Epithelial cell of proximal tubule (primary cell): ENCODE data around the gene PINLYP. TPM values are rescaled to one million over a fixed set of nuclear protein-coding genes. Genes with fewer than 3 reads are reported as not detected.

Source experiments
- DNase-seq: peaks from one replicate; pipeline ENCODE4 v3.0.0-alpha.2; 2011; ENCODE audit warnings: low read depth
- H3K4me3 ChIP-seq: 2 replicates; pipeline ENCODE4 v1.5.1; 2011; ENCODE audit warnings: low read depth, mild to moderate bottlenecking, low read length
- total RNA-seq: library from RNA; depleted of rRNA; stranded (reverse); fragments of >200 nt; gene quantifications from 2 replicates; pipeline ENCODE4 v1.2.3, GENCODE V29; 2015
- TF ChIP-seq, protein P1 (sequence below): conservative IDR thresholded peaks from 2 replicates; pipeline ENCODE4 v1.5.1; 2012; ENCODE audit warnings: low read depth, mild to moderate bottlenecking, low read length

The PINLYP gene
- total RNA-seq, 1 donor from 2014 or later: 2.3 TPM

DNA sequence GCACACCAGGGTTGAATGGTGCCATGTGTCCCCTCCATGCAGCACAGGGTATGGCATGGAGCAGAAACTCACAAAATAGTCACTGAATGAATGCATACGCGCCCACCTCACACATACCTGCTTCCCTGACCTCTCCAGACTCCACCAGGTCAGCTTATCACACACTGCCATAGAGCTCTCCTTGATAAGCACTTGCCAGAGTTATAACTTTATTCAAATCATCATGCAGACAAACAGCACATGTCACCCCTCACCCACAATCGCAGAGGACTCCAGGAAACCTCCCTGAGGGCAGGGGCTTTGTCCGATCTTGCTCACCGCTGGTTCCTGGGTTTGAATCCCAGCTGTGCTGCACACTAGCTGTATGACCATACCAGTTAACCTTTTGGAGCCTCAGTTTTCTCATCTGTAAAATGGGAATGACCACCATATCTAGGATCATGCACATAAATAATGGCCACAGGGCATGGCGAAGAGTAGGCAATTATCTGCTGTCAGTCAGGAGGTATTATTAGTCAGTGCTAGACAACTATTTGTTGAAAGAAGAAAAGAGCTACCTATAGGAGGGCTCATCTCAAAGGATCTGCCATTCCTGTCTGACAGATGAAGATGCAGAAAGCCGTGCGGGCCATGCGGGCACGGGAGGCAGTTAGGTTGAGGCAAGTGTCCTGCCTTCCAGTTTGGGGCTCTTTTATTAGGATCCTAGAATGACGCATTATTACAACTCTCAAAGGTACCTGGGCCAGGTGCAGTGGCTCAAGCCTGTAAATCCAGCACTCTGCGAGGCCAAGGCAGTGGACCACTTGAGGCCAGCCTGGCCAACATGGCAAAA is 14.2 kb upstream of the PINLYP start:
- TF ChIP-seq, protein P1, sequence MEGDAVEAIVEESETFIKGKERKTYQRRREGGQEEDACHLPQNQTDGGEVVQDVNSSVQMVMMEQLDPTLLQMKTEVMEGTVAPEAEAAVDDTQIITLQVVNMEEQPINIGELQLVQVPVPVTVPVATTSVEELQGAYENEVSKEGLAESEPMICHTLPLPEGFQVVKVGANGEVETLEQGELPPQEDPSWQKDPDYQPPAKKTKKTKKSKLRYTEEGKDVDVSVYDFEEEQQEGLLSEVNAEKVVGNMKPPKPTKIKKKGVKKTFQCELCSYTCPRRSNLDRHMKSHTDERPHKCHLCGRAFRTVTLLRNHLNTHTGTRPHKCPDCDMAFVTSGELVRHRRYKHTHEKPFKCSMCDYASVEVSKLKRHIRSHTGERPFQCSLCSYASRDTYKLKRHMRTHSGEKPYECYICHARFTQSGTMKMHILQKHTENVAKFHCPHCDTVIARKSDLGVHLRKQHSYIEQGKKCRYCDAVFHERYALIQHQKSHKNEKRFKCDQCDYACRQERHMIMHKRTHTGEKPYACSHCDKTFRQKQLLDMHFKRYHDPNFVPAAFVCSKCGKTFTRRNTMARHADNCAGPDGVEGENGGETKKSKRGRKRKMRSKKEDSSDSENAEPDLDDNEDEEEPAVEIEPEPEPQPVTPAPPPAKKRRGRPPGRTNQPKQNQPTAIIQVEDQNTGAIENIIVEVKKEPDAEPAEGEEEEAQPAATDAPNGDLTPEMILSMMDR: no peak
- no peak for DNase-seq
- no peak overlapping the region for H3K4me3 ChIP-seq

DNA sequence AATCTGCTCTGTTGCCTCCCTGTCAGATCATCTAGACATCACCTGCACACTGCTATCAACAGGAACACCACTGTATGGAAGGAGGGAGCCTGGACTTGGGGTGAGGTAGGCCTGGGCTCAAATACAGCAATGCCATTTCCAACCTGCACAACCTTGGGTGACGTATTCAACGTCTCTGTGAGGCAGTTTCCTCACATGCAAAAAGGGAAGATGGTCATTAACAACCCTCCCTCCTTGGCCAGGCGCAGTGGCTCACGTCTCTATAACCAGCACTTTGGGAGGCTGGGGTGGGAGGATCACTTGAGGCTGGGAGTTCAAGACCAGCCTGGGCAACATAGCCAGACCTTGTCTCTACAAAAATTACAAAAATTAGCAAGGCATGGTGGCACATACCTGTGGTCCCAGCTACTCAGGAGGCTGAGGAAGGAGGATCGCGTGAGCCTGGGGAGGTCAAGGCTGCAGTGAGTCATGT is 13.3 kb upstream of the PINLYP start:
- TF ChIP-seq, protein P1: no peak
- no peak overlapping the region for H3K4me3 ChIP-seq
- no peak for DNase-seq

DNA sequence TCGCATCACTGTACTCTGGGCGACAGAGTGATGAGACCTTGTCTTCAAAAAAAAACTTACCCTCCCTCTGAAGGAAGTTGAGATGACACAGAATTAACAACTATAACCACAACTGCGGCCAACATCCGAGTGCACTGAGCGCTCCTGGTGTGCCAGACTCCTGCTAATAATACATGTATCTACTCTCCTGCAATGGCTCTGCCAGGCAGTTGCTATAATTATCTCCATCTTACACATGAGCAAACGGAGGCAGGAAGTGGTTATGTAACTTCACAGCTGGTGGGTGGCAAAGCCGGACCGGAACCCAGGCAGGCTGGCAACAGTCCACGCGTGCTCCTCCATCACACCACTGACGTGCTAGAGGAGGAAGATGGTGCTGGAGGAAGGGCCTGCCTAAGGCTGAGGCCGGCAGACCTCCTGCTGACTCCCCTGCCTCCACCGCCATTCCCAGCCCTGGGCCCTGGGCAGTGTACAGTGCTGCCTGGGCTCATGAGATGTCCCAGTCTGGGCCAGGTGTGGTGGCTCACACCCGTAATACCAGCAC is 12.8 kb upstream of the PINLYP start:
- no peak overlapping the region for H3K4me3 ChIP-seq
- DNase-seq: no peak
- TF ChIP-seq, protein P1: no peak

DNA sequence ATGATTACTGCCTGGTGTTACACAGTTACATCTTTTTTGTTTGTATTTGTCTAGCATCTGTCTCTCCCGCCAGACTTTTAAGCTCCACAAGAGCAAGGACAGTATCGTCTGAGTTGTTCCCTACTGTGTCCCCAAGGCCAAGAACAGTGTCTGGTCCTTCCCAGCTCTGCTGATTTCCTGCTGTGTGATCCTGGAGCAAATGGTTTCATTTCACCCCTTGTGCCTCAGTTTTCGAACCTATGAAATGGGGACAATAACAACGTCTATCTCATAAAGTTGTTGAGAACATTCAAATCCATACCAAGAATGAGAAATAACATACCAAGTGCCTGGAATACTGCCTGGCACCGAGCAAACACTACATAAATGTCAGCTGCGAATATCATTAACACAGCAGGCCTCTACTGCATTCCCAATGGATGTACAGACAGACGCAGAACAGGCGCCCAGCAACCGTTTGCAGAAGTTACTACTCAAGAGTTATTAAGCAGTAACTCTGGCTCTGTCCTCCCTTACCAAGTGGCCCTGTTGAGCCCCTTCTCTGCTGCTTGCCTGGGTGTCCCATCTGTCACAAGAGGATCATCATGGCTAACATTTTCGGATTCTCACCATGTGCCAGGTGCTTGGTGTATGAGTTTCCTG is 11.7 kb upstream of the PINLYP start:
- TF ChIP-seq, protein P1: no peak
- H3K4me3 ChIP-seq: no peak overlapping the region
- no peak for DNase-seq

DNA sequence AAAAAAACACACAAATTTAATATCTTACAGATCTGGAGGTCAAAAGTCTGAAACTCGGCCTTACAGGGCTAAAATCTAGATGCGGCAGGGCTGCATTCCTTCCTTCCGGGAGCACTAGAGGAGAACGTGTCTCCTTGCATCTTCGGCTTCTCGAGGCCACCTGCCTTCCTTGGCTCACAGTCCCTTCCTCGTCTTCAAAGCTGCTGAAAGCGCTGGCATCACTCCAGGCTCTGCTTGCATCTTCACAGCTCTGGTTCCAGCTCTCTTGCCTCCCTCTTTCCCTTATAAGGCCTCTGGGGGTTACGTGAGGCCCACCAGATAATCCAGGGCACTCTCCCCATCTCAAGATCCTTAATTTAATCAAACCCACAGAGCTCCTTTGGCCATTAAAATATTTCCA is 10.8 kb upstream of the PINLYP start:
- TF ChIP-seq, protein P1: no peak
- no peak overlapping the region for H3K4me3 ChIP-seq

DNA sequence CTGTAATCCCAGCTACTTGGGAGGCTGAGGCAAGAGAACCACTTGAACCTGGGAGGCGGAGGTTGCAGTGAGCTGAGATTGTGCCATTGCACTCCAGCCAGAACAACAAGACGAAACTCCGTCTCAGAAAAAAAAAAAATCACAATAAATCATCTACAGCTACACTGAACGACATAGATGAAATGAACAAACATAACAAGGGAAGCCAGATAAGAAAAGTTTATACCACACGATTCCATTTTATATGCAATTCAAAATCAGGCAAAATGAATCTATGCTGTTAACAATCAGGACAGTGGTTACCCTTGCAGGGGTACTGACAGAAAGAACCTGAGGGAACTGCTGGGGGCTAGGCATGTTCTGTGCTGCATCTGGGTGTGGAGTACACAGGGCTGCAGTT is 5.9 kb upstream of the PINLYP start:
- TF ChIP-seq, protein P1: no peak
- no peak overlapping the region for H3K4me3 ChIP-seq
- DNase-seq: no peak

More for the DNA sequence above, 10.8 kb upstream of the PINLYP start:
- DNase-seq: no peak
